ENCODE measurements around the gene API5. TPM values are rescaled to one million over a fixed set of nuclear protein-coding genes. Genes with fewer than 3 reads are reported as not detected.

Gene API5
- total RNA-seq, 2 experiments from 2014 or later = 67.8 to 70.3 TPM

- Histone ChIP-seq H3K27me3 (ENCODE audit: control insufficient read depth in 1 of 2, insufficient read depth in 2 of 2, low read length in 2 of 2) (no peaks in the 10 kb centered on the region), H3K9me3 (ENCODE audit: control insufficient read depth in 1 of 2, insufficient read depth in 1 of 2, low read length in 2 of 2) (no peaks in the 10 kb centered on the region), H3K36me3 (ENCODE audit: insufficient read depth, low read length) (no peaks in the 10 kb centered on the region), H3K4me3 (ENCODE audit: low read length) (no peak overlapping the region), H3K27ac (ENCODE audit: low read depth in 1 of 2, low read length in 2 of 2) (no peak overlapping the region), H3K4me1 (ENCODE audit: insufficient read depth, low read length) (peaks cover 10% of the 10 kb centered on the region)
- ChIA-PET CTCF (no interaction called here), POLR2A (no interaction called here)
- no peak overlapping the region for H3K27ac Mint-ChIP-seq
- H3K4me3 Mint-ChIP-seq = no peak overlapping the region
- H3K4me1 Mint-ChIP-seq (ENCODE audit: low read depth) = peaks cover 15% of the 10 kb centered on the region
- no peak for TF ChIP-seq CTCF (IDR thresholded peaks at IDR 0.05)
- DNase-seq (no peak), ATAC-seq (ENCODE audit: poor library complexity) (no peak)
- no peaks in the 10 kb centered on the region for H3K27me3 Mint-ChIP-seq
- no peaks in the 10 kb centered on the region for H3K9me3 Mint-ChIP-seq
- peaks cover 10% of the 10 kb centered on the region for H3K36me3 Mint-ChIP-seq (ENCODE audit: low read depth)
- intact Hi-C loops (cut with DNase I, micrococcal nuclease) = loop anchor here in 1 of 2 experiments (10.0 kb wide), 1 partner anchor 320 kb away; no protein-coding TSS in a partner anchor
Measured at GRCh38 chr11:43354311-43354710, 42.5 kb downstream of the API5 start.

- Histone ChIP-seq H3K9me3 (ENCODE audit: control insufficient read depth in 1 of 2, insufficient read depth in 1 of 2, low read length in 2 of 2) (no peaks in the 10 kb centered on the region), H3K27me3 (ENCODE audit: control insufficient read depth in 1 of 2, insufficient read depth in 2 of 2, low read length in 2 of 2) (no peaks in the 10 kb centered on the region), H3K4me3 (ENCODE audit: low read length) (no peak overlapping the region), H3K4me1 (ENCODE audit: insufficient read depth, low read length) (peaks cover 24% of the 10 kb centered on the region), H3K36me3 (ENCODE audit: insufficient read depth, low read length) (no peaks in the 10 kb centered on the region), H3K27ac (ENCODE audit: low read depth in 1 of 2, low read length in 2 of 2) (no peak overlapping the region)
- ChIA-PET CTCF (interaction anchor here (0.7 kb wide), 1 partner anchor 45 kb away, joined by 4 read pairs; the partner anchor contains the start of gene API5), POLR2A (interaction anchor here (3.7 kb wide), 1 partner anchor 44 kb away, joined by 90 read pairs; the partner anchor contains the start of gene API5)
- TF ChIP-seq CTCF (IDR thresholded peaks at IDR 0.05) = no peak
- ATAC-seq (ENCODE audit: poor library complexity) = no peak
- peak overlapping the region; percentile 68 for H3K4me3 Mint-ChIP-seq
- H3K9me3 Mint-ChIP-seq = no peaks in the 10 kb centered on the region
- intact Hi-C loops (cut with DNase I, micrococcal nuclease) = loop anchor here in 1 of 2 experiments (2.0 to 10.0 kb wide), 3 partner anchors 44 to 2001 kb away; no protein-coding TSS in a partner anchor
- no peak overlapping the region for H3K27ac Mint-ChIP-seq
- peaks cover 16% of the 10 kb centered on the region for H3K36me3 Mint-ChIP-seq (ENCODE audit: low read depth)
- no peak for DNase-seq
- peaks cover 35% of the 10 kb centered on the region for H3K4me1 Mint-ChIP-seq (ENCODE audit: low read depth)
- no peaks in the 10 kb centered on the region for H3K27me3 Mint-ChIP-seq
Measured at GRCh38 chr11:43356336-43356735, 44.5 kb downstream of the API5 start.

GRCh38 chr11:43358279-43358800 is 46.5 kb downstream of the API5 start:
- ChIA-PET POLR2A (interaction anchor here (0.6 to 3.7 kb wide), 10 partner anchors 8 to 322 kb away, joined by 3 to 90 read pairs (median 3); partner anchors contain the start of genes API5 and HSD17B12), CTCF (interaction anchor here (1.1 to 5.6 kb wide), 2 partner anchors 46 to 737 kb away, joined by 3 to 46 read pairs; partner anchors contain the start of genes API5 and EXT2)
- H3K36me3 Mint-ChIP-seq (ENCODE audit: low read depth) = peaks cover 24% of the 10 kb centered on the region
- no peak for TF ChIP-seq CTCF (IDR thresholded peaks at IDR 0.05)
- H3K27me3 Mint-ChIP-seq = no peaks in the 10 kb centered on the region
- no peaks in the 10 kb centered on the region for H3K9me3 Mint-ChIP-seq
- H3K4me3 ChIP-seq (ENCODE audit: low read length) = peak overlapping the region; percentile 95
- ATAC-seq (ENCODE audit: poor library complexity) (peak; percentile 5), DNase-seq (no peak)
- H3K4me3 Mint-ChIP-seq = peak overlapping the region; percentile 98
- H3K27me3 ChIP-seq (ENCODE audit: control insufficient read depth in 1 of 2, insufficient read depth in 2 of 2, low read length in 2 of 2) = no peaks in the 10 kb centered on the region
- no peaks in the 10 kb centered on the region for H3K9me3 ChIP-seq (ENCODE audit: control insufficient read depth in 1 of 2, insufficient read depth in 1 of 2, low read length in 2 of 2)
- peaks cover 55% of the 10 kb centered on the region for H3K4me1 Mint-ChIP-seq (ENCODE audit: low read depth)
- peak overlapping the region; percentile 94 for H3K27ac Mint-ChIP-seq
- intact Hi-C loops (cut with DNase I, micrococcal nuclease) = loop anchor here (2.0 to 10.0 kb wide), 5 partner anchors 46 to 1999 kb away; partner anchors contain the start of gene ALKBH3 (in 1 of the 2)
- peak overlapping the region; percentile 83 to 95 for H3K27ac ChIP-seq (ENCODE audit: low read depth in 1 of 2, low read length in 2 of 2)
- H3K4me1 ChIP-seq (ENCODE audit: insufficient read depth, low read length) = peaks cover 24% of the 10 kb centered on the region
- H3K36me3 ChIP-seq (ENCODE audit: insufficient read depth, low read length) = peaks cover 9% of the 10 kb centered on the region
